ENCODE measurements around the gene CCDC43. TPM values are rescaled to one million over a fixed set of nuclear protein-coding genes. Genes with fewer than 3 reads are reported as not detected.
"Not testable (repeated sequence)": the region's sequence is repeated elsewhere in the genome, so short reads cannot be mapped to it uniquely, and the experiment has no call there.

CCDC43 gene
- total RNA-seq, 1 experiment from 2014 or later, result 32.8 TPM

GRCh38 chr17:44642834-44643233 is 46.7 kb downstream of the CCDC43 start:
- Mint-ChIP-seq H3K4me1 (ENCODE audit: insufficient read depth, unreplicated experiment) (no peaks in the 10 kb centered on the region), H3K4me3 (ENCODE audit: unreplicated experiment) (no peak overlapping the region), H3K27ac (ENCODE audit: low read depth, unreplicated experiment) (no peak overlapping the region), H3K36me3 (ENCODE audit: insufficient read depth, unreplicated experiment) (no peaks in the 10 kb centered on the region), H3K27me3 (ENCODE audit: insufficient read depth, unreplicated experiment) (no peaks in the 10 kb centered on the region), H3K9me3 (ENCODE audit: unreplicated experiment) (no peaks in the 10 kb centered on the region)
- ChIA-PET POLR2A (no interaction called here), CTCF (interaction anchor here (0.5 to 2.2 kb wide), 3 partner anchors 12 to 70 kb away, joined by 4 to 8 read pairs (median 4); no protein-coding TSS in a partner anchor)
- intact Hi-C loops (cut with micrococcal nuclease), result no loop called here
- DNase-seq (ENCODE audit: unreplicated experiment), result no peak
- TF ChIP-seq CTCF (IDR thresholded peaks at IDR 0.05; ENCODE audit: unreplicated experiment), result no peak
- BruUV-seq (replicated peaks), result no TSS peak

- Mint-ChIP-seq H3K27me3 (ENCODE audit: insufficient read depth, unreplicated experiment) (no peaks in the 10 kb centered on the region), H3K4me1 (ENCODE audit: insufficient read depth, unreplicated experiment) (no peaks in the 10 kb centered on the region), H3K4me3 (ENCODE audit: unreplicated experiment) (no peak overlapping the region), H3K36me3 (ENCODE audit: insufficient read depth, unreplicated experiment) (no peaks in the 10 kb centered on the region), H3K27ac (ENCODE audit: low read depth, unreplicated experiment) (no peak overlapping the region), H3K9me3 (ENCODE audit: unreplicated experiment) (no peaks in the 10 kb centered on the region)
- no peak for TF ChIP-seq CTCF (IDR thresholded peaks at IDR 0.05; ENCODE audit: unreplicated experiment)
- no peak for DNase-seq (ENCODE audit: unreplicated experiment)
- ChIA-PET POLR2A (interaction anchor here (0.5 to 1.0 kb wide), 7 partner anchors 16 to 424 kb away, joined by 3 to 4 read pairs (median 3); no protein-coding TSS in a partner anchor), CTCF (interaction anchor here (0.6 to 2.6 kb wide), 13 partner anchors 10 to 1062 kb away, joined by 3 to 65 read pairs (median 4); no protein-coding TSS in a partner anchor)
- intact Hi-C loops (cut with micrococcal nuclease), result loop anchor here (10.0 kb wide), 1 partner anchor 232 kb away; no protein-coding TSS in a partner anchor
- BruUV-seq (replicated peaks), result no TSS peak
Observed at GRCh38 chr17:44637066-44637465, 52.5 kb downstream of the CCDC43 start.

- Mint-ChIP-seq H3K4me1 (ENCODE audit: insufficient read depth, unreplicated experiment) (no peaks in the 10 kb centered on the region), H3K27ac (ENCODE audit: low read depth, unreplicated experiment) (no peak overlapping the region), H3K36me3 (ENCODE audit: insufficient read depth, unreplicated experiment) (no peaks in the 10 kb centered on the region), H3K27me3 (ENCODE audit: insufficient read depth, unreplicated experiment) (no peaks in the 10 kb centered on the region), H3K4me3 (ENCODE audit: unreplicated experiment) (no peak overlapping the region), H3K9me3 (ENCODE audit: unreplicated experiment) (no peaks in the 10 kb centered on the region)
- intact Hi-C loops (cut with micrococcal nuclease), result loop anchor here (1.0 to 10.0 kb wide), 2 partner anchors 103 to 232 kb away; no protein-coding TSS in a partner anchor
- DNase-seq (ENCODE audit: unreplicated experiment), result peak; percentile 54
- POLR2A ChIA-PET, result interaction anchor here (0.5 to 0.9 kb wide), 3 partner anchors 17 to 424 kb away, joined by 3 to 4 read pairs (median 3); no protein-coding TSS in a partner anchor
- BruUV-seq (replicated peaks), result no TSS peak
- peak; percentile 56 for TF ChIP-seq CTCF (IDR thresholded peaks at IDR 0.05; ENCODE audit: unreplicated experiment)
- CTCF ChIA-PET, result interaction anchor here (0.6 to 6.1 kb wide), 6 partner anchors 10 to 1062 kb away, joined by 3 to 65 read pairs (median 4); no protein-coding TSS in a partner anchor
Observed at GRCh38 chr17:44636562-44636961, 53.0 kb downstream of the CCDC43 start.

- POLR2A ChIA-PET; H3K9me3 Mint-ChIP-seq (ENCODE audit: unreplicated experiment); H3K4me1 Mint-ChIP-seq (ENCODE audit: insufficient read depth, unreplicated experiment); H3K27me3 Mint-ChIP-seq (ENCODE audit: insufficient read depth, unreplicated experiment); H3K27ac Mint-ChIP-seq (ENCODE audit: low read depth, unreplicated experiment); BruUV-seq (replicated peaks); DNase-seq (ENCODE audit: unreplicated experiment); H3K36me3 Mint-ChIP-seq (ENCODE audit: insufficient read depth, unreplicated experiment); H3K4me3 Mint-ChIP-seq (ENCODE audit: unreplicated experiment): not testable (repeated sequence)
- CTCF ChIA-PET, result interaction anchor here (1.0 to 6.1 kb wide), 2 partner anchors 102 to 756 kb away, joined by 3 to 41 read pairs; no protein-coding TSS in a partner anchor
- intact Hi-C loops (cut with micrococcal nuclease), result loop anchor here (10.0 kb wide), 1 partner anchor 230 kb away; no protein-coding TSS in a partner anchor
Observed at GRCh38 chr17:44634401-44634800, 55.2 kb downstream of the CCDC43 start.
